HFFc6 (cell line): Measurements from ENCODE around the gene POLR1F. TPM values are rescaled to one million over a fixed set of nuclear protein-coding genes. Genes with fewer than 3 reads are reported as not detected.
"Not testable (repeated sequence)": the region's sequence is repeated elsewhere in the genome, so short reads cannot be mapped to it uniquely, and the experiment has no call there.

ENCODE experiments used
- DNase-seq: peaks from one replicate; pipeline ENCODE4 v3.0.0-alpha.2; 2018
- H3K27ac Mint-ChIP-seq: 2 replicates; pipeline ENCODE4 v1.8.0; 2020; ENCODE audit warnings: mild to moderate bottlenecking, mixed read lengths
- H3K27me3 Mint-ChIP-seq: 2 replicates; pipeline ENCODE4 v1.8.0; 2021; ENCODE audit warnings: mild to moderate bottlenecking, moderate library complexity, mixed read lengths; ENCODE audit not compliant: insufficient read depth
- H3K36me3 Mint-ChIP-seq: 2 replicates; pipeline ENCODE4 v1.8.0; 2021; ENCODE audit warnings: low read depth, mixed read lengths
- H3K4me1 Mint-ChIP-seq: 2 replicates; pipeline ENCODE4 v1.8.0; 2020; ENCODE audit warnings: low read depth, mixed read lengths
- H3K4me3 Mint-ChIP-seq: 2 replicates; pipeline ENCODE4 v1.8.0; 2020; ENCODE audit warnings: mild to moderate bottlenecking, moderate library complexity, mixed read lengths
- H3K9me3 Mint-ChIP-seq: 2 replicates; pipeline ENCODE4 v1.8.0; 2020; ENCODE audit warnings: mild to moderate bottlenecking, mixed read lengths
- CTCF ChIP-seq: fragments of 200-600 bp; sonication (generic); IDR thresholded peaks from 2 replicates; pipeline ENCODE4 v1.5.0; 2021; ENCODE audit warnings: antibody characterized with exemption, mild to moderate bottlenecking
- total RNA-seq, 6 experiments: library from RNA; stranded (reverse); fragmentation: NEBNext Ultra II Directional; extraction: Animal tissue kit (Norgen Biotek cat#: 25700); gene quantifications; 2 replicates in 1 of 6; 3 replicates in 5 of 6; pipeline ENCODE4 v1.2.3, GENCODE V29; 2021

Gene POLR1F
- total RNA-seq, 6 experiments from 2014 or later: 13.4 to 17.6 (median 15.5) TPM

GRCh38 chr7:19692111-19692828 lies 16.6 kb downstream of the POLR1F start:
- H3K4me3 Mint-ChIP-seq: no peak overlapping the region
- peaks cover 6% of the 10 kb centered on the region; the same call in 1 of the 2 replicates for H3K9me3 Mint-ChIP-seq
- DNase-seq: no peak
- H3K36me3 Mint-ChIP-seq: peaks cover under 1% of the 10 kb centered on the region; the same call in 1 of the 2 replicates
- H3K4me1 Mint-ChIP-seq: peaks cover 7% of the 10 kb centered on the region
- H3K27ac Mint-ChIP-seq: no peak overlapping the region
- no peak for TF ChIP-seq CTCF
- no peaks in the 10 kb centered on the region; the same call in 1 of the 2 replicates for H3K27me3 Mint-ChIP-seq

DNA sequence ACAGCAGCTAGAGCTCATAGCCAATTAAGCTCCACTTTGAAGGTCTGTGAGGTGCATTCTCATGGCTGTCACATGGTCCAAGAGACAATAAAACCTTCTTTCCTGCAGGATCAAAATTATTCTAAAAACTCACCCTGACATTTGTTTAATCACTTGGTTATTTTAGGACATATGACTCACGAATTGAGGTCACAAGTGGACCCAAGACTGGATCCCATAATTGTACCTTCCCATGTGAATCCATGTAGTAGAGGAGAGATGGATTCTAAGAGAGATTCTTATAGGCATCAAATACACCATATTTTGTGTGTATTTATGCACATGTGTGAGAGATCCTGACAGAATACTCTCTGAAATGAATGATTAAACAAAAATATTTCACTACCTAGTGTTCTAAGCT lies 18.1 kb downstream of the POLR1F start:
- Mint-ChIP-seq H3K36me3 (no peaks in the 10 kb centered on the region; the same call in 1 of the 2 replicates), H3K4me1 (peaks cover 7% of the 10 kb centered on the region), H3K27ac (no peak overlapping the region), H3K9me3 (peaks cover 6% of the 10 kb centered on the region), H3K4me3 (no peak overlapping the region), H3K27me3 (no peaks in the 10 kb centered on the region; the same call in 1 of the 2 replicates)
- no peak for TF ChIP-seq CTCF
- DNase-seq: peak; percentile 5

DNA sequence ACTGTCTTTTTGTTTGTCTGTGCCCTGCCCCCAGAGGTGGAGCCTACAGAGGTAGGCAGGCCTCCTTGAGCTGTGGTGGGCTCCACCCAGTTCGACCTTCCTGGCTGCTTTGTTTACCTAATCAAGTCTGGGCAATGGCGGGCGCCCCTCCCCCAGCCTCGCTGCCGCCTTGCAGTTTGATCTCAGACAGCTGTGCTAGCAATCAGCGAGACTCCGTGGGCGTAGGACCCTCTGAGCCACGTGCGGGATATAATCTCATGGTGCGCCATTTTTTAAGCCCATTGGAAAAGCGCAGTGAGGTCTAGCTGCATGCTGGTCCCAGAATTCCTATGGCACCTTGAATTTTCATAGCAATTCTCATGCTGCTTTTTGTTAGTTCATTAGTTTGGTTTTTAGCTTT lies 19.7 kb downstream of the POLR1F start:
- H3K27me3 Mint-ChIP-seq, H3K27ac Mint-ChIP-seq: not testable (repeated sequence)

DNA sequence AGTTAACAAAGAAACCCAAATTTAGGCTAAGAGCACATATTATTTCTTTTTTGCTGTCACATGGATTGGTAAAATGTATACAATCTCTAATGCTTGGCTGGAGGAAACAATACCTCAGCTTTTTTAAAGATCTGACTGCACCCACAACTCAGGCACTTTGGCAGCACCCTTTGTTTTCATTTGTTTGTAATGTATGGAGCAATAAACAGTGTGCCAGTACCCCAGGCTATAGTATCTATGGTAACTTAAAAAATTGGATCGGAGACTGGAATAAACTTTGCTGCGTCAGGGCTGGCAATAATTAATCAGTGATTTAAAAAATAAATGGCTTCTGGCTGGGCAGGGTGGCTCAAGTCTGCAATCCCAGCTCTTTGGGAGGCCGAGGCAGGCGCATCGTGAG lies 27.2 kb downstream of the POLR1F start:
- no peaks in the 10 kb centered on the region; the same call in 1 of the 2 replicates for H3K9me3 Mint-ChIP-seq
- H3K27ac Mint-ChIP-seq: no peak overlapping the region
- no peak overlapping the region for H3K4me3 Mint-ChIP-seq
- H3K4me1 Mint-ChIP-seq: no peaks in the 10 kb centered on the region
- no peak for TF ChIP-seq CTCF
- H3K27me3 Mint-ChIP-seq: no peaks in the 10 kb centered on the region; the same call in none of the 2 replicates
- DNase-seq: no peak
- no peaks in the 10 kb centered on the region for H3K36me3 Mint-ChIP-seq

More for the DNA sequence above, 19.7 kb downstream of the POLR1F start:
- not testable (repeated sequence) for H3K36me3 Mint-ChIP-seq, H3K9me3 Mint-ChIP-seq, H3K4me3 Mint-ChIP-seq, DNase-seq, H3K4me1 Mint-ChIP-seq

GRCh38 chr7:19677180-19677579 lies 31.7 kb downstream of the POLR1F start:
- no peaks in the 10 kb centered on the region for H3K4me1 Mint-ChIP-seq
- H3K9me3 Mint-ChIP-seq: no peaks in the 10 kb centered on the region
- H3K27ac Mint-ChIP-seq: no peak overlapping the region
- no peak for TF ChIP-seq CTCF
- no peak overlapping the region for H3K4me3 Mint-ChIP-seq
- H3K27me3 Mint-ChIP-seq: peaks cover 2% of the 10 kb centered on the region; the same call in 1 of the 2 replicates
- no peaks in the 10 kb centered on the region for H3K36me3 Mint-ChIP-seq
- no peak for DNase-seq

DNA sequence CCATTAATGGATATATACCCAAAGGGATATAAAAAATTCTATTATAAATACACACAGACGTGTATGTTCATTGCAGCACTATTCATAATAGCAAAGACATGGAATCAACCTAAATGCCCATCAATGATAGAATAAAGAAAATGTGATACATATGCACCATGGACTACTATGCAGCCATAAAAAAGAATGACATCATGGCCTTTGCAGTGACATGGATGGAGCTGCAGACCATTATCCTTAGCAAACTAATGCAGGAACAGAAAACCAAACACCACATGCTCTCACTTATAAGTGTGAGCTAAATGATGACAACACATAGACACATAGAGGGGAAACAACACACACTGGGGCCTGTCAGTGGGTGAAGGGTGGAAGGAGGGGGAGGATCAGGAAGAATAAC lies 33.0 kb downstream of the POLR1F start:
- H3K4me1 Mint-ChIP-seq: no peaks in the 10 kb centered on the region
- H3K9me3 Mint-ChIP-seq: no peaks in the 10 kb centered on the region

More for the DNA sequence above, 33.0 kb downstream of the POLR1F start:
- Mint-ChIP-seq H3K36me3 (no peaks in the 10 kb centered on the region), H3K4me3 (no peak overlapping the region), H3K27me3 (peaks cover 2% of the 10 kb centered on the region; the same call in 1 of the 2 replicates), H3K27ac (no peak overlapping the region)
- no peak for TF ChIP-seq CTCF
- no peak for DNase-seq
